GM18526 (cell line): Measurements from ENCODE around the gene ITGB6.

Experiments
- POLR2A ChIP-seq: IDR thresholded peaks from 3 replicates; pipeline ENCODE4 v1.6.1; 2011; ENCODE audit not compliant: insufficient read length; ENCODE audit errors: extremely low read depth

Gene ITGB6

DNA sequence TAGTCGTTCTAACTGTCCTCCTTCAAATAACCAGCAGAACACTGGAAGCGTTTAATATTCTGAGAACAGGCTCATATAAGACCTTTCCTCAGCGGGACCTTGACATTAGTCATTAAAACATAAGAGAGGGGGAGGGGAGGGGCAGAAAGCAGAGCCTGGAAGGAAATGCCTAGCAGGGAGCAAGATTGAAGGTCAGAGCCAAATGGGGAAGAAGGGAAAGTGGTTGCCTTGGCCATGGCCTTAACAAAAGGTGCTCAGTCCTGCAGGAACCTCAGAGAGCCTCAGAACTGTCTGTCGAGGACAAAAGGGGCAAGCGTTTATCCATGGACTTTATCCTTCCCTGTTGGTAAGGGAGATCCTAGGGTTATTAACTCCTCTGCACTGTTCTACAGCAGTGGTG lies 136.8 kb downstream of the ITGB6 start:
- TF ChIP-seq POLR2A, result no peak

DNA sequence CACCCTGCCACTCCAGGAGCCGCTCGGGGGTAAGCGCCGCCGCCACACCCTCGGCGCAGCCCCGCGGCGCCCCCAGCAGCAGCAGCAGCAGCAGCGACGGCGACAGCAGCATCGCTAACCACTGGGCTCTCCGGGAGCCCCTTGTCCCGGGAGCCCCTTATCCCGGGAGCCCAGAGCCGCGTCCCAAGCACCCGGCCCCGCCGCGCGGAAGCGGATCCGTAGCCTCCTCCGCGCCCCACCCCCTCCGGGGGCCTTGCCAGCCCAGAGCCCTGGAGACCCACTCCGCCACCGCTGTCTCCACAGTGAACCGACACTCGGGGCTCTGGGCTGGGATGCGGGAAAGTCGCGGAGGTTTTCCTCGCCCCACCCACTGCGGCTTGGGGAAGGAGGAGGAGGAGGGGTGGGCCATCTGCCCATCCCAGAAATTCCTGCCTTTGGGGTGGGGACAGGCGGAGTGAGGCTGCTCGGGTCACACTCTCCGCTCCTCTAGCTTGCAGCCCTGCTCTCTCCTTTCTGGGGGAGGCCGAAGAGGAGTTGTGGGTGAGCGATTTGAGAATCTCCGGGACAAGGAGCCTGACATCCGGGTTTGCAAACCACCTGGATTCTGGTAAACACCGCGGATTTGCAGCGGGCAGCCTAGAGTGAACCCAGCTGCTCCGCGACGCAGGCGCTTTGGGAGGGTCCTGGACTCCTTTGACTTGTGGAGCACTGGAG lies 137.6 kb downstream of the ITGB6 start, which contains the start of gene PLA2R1:
Gene PLA2R1 (minus strand): TSS at position 324 of the 714 bp plus-strand sequence. CDS start 212 bp downstream, at position 112.
- no peak for TF ChIP-seq POLR2A

DNA sequence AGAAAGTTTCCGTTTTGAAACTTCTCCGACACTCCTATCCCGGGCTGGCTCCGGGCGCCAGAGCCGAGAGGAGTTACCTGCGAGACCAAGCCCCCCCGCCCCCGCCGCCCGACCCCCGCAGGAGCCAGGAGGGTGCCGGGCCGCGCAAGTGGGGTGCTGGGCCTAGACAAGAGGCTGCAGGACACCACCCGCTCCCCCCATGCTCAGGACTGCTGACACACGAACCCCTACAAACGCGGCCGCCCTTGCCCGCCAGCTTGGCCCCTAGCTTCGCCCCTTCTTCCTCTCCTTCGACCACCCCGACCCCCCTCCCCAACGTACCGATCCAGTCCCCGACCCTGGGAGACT lies 138.2 kb downstream of the ITGB6 start:
- TF ChIP-seq POLR2A, result no peak

DNA sequence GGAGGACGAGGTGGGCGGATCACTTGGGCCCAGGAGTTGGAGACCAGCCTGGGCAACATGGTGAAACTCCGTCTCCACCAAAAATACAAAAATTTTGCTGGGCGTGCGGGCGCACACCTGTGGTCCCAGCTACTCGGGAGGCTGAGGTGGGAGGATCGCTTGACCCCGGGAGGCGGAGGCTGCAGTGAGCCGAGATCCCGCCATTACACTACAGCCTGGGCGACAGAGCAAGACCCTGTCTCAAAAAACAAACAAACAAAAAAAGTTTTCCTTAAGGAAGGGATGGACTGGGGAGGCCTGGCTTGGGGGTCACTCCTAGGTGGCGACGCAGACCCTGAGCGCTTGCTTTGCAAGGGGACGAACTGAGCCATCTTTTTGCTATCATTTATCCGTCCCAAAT lies 138.5 kb downstream of the ITGB6 start:
- no peak for TF ChIP-seq POLR2A

DNA sequence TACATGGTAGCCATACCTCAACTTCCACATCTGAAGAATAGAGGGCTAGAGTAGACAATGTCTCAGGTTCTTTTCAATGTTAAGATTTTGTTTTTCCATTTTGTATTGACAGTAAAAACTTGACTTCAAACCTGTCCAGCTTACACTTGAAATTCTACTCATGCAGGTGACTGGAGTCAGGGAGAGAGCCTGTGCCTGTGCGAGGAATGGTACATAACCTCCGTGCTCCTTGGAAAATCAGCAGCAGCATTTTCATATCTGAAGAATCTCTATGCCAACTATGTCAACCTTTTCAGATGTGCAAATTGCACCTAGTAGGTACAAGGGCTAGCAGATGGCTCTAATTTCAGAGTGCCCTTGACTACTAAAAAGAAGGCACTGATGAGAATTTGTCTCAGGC lies 139.8 kb downstream of the ITGB6 start:
- TF ChIP-seq POLR2A, result no peak

DNA sequence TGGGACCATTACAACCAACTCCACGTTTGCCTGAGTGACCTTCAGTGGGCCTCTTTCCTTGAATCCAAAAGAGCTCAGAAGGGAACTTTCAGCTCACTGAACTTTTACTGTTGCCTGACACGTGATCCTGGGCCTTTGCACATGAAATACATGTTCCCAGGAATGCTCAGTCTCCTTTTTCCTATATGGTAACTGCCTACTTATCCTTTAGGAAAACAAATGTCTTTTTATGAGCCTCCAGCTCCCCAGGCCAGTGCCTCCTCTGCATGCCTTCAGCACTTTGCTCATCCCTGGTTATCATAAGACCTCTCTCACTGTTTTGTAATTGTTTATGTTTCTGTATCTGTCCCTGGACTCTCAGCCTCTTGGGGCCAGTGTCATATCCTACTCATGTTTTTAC lies 142.7 kb downstream of the ITGB6 start:
- TF ChIP-seq POLR2A, result no peak

DNA sequence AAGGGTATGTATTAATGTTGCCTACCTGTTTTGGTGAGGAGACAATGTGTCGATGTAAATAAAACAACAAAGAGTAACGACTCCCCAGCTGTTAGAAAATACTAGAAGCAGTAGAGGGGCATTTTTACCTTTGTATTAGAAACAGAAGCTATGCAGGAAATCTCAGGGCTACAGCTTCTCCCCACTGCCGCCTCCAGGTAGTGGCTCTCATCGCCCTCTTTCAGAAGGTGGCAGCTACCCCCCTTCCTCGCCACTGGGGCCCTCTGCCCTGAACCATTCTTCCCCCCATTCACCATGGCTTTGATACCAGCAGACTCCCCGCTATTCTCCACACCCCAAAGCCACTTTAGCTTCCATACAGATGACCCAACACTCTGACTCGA lies 144.4 kb downstream of the ITGB6 start:
- no peak for TF ChIP-seq POLR2A

DNA sequence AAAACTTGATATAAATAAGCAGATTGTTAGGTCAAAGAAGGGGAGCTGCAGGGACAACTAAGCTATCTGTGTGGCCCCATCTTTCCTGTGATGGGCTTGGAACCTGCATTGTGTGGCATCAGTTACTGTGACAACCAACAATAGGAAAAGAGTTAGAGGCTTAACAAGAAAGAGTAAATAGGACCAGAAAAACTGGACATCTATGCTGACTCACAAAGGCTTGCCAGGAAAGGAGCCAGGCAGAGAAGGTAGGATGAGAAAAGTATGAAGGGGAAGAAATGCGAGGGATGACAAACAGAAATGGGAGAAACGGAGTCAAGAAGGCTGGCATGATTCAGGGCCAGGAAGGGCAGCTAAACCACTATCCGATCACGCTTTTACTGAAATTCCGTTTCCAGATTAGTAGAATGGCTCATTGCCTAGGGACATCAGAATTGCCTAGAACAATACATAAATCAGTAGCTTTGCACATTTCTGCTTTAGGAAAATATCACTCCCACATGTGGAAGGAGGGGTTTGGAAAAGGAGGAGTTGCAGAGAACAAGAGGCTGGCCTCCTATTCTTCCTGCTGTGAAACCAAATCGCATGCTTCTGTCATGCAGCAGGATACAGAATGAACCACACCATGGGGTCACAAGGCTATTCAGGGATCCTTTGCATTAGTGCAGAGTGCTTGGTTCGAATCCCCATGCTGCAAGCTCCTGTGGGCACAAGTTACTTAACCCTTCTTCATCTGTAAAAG lies 144.9 kb downstream of the ITGB6 start:
- TF ChIP-seq POLR2A, result no peak

DNA sequence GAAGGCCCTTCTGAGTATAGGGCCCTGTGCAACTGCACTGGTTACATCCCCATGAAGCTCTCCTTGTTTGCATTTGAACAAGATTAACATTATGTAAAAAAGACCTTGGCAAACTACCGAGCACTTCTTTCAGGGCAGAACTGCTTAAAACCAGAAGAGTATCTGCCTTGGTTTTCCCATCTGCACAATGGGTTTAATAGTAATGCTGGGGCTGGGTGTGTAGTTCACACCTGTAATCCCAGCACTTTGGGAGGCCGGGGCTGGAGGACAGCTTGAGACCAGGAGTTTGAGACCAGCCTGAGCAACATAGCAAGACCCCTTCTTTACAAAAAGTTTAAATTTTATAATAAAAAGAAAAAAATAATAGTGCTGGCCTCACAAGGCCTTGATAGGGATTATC lies 146.1 kb downstream of the ITGB6 start:
- no peak for TF ChIP-seq POLR2A

DNA sequence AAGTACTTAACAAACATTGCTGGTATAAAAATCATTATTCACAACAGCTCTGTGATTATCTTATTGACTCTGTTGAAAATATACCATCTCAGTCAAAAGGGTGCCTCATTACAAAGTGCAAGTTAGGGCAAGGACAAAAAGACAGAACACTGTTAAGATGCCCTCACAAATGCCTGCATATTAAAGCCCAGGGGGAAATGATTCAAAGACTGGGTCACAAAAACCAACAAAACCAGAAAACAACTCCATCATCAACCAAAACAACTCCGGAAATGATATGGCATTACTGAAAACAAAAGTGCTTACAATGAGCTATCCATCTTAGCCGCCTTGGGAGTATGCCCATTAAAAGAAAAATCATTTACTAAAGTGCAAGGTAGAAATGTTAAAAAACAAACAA lies 147.5 kb downstream of the ITGB6 start:
- TF ChIP-seq POLR2A, result no peak

DNA sequence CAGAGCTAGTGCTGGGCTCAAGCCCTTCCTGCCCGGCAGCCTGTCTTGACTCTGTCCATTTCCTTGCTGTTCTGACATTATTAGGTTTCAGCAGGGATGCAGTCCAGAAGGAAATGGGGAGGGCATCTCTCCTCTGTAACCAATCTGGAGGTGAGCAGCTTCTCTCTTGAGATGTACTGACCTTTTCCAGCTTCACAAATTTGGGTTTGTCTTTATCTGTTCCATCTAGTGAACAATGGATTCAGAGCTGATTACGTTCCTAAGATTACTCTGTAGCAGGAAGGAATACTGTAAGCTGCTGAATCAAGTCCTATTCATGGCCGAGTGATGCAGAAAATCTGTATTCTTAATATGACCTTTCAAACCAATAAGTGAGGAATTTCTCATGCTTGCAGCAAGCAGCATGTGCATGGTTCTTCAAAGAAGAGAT lies 148.7 kb downstream of the ITGB6 start:
- TF ChIP-seq POLR2A, result no peak

DNA sequence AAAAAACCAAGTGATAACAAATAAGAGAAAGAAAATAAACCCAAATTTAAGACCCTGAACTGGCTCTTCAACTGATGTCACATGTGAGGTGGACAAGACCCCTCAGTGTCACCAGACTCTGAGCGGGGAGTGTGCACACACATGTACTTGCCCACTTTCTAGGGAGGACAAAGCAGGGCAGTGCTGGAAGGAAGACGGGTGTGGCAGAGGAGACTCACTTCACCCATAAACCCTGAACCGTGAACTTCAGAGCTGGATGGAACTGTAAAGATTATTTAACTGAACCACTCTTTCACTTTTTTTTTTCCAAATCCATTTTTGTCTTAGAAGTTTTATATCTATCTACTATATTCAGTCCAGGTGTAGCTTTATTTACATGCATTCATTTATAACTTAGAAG lies 149.9 kb downstream of the ITGB6 start:
- no peak for TF ChIP-seq POLR2A
